Stimulated activated CD8-positive, alpha-beta memory T cell treated with anti-CD3 and anti-CD28 coated beads, Interleukin-4, amount 100 ng/mL, for 4 hours (primary cell): ENCODE results near the gene LRP1B.
"Not testable (repeated sequence)": the region's sequence is repeated elsewhere in the genome, so short reads cannot be mapped to it uniquely, and the experiment has no call there.

ENCODE experiments used
- DNase-seq, 2 donors: peaks; one replicate each; pipeline ENCODE4 v3.0.0-alpha.2; 2020; ENCODE audit warnings: low read depth in 2 of 2, low spot score in 1 of 2

Gene LRP1B

GRCh38 chr2:141906678-141907077 is 224.1 kb downstream of the LRP1B start:
- DNase-seq = no peak

- DNase-seq = no peak
These were observed 230.0 kb downstream of the LRP1B start for GRCh38 chr2:141900826-141901225.

GRCh38 chr2:141899740-141900139 is 231.1 kb downstream of the LRP1B start:
- no peak for DNase-seq

GRCh38 chr2:141889788-141890187 is 241.0 kb downstream of the LRP1B start:
- DNase-seq = no peak

- no peak for DNase-seq
These were observed 241.7 kb downstream of the LRP1B start for GRCh38 chr2:141888987-141889555.

GRCh38 chr2:141887363-141887762 is 243.5 kb downstream of the LRP1B start:
- DNase-seq = no peak

GRCh38 chr2:141878016-141878415 is 252.8 kb downstream of the LRP1B start:
- DNase-seq = no peak

GRCh38 chr2:141871913-141872634 is 258.7 kb downstream of the LRP1B start:
- no peak for DNase-seq

- DNase-seq = no peak
These were observed 261.2 kb downstream of the LRP1B start for GRCh38 chr2:141869572-141869971.

GRCh38 chr2:141863964-141864363 is 266.9 kb downstream of the LRP1B start:
- DNase-seq = no peak

- DNase-seq = no peak
These were observed 274.4 kb downstream of the LRP1B start for GRCh38 chr2:141856215-141856919.

GRCh38 chr2:141848191-141848590 is 282.6 kb downstream of the LRP1B start:
- no peak for DNase-seq

GRCh38 chr2:141844231-141844630 is 286.6 kb downstream of the LRP1B start:
- DNase-seq = no peak

- no peak for DNase-seq
These were observed 295.7 kb downstream of the LRP1B start for GRCh38 chr2:141835103-141835502.

GRCh38 chr2:141828761-141829160 is 302.1 kb downstream of the LRP1B start:
- no peak for DNase-seq

GRCh38 chr2:141824790-141825189 is 306.0 kb downstream of the LRP1B start:
- no peak for DNase-seq

- DNase-seq = no peak
These were observed 309.9 kb downstream of the LRP1B start for GRCh38 chr2:141820893-141821292.

- DNase-seq = not testable (repeated sequence)
These were observed 315.5 kb downstream of the LRP1B start for GRCh38 chr2:141815320-141815719.

GRCh38 chr2:141814150-141814549 is 316.7 kb downstream of the LRP1B start:
- DNase-seq = no peak

GRCh38 chr2:141810148-141810547 is 320.7 kb downstream of the LRP1B start:
- DNase-seq = no peak

GRCh38 chr2:141806090-141806489 is 324.7 kb downstream of the LRP1B start:
- DNase-seq = no peak

- DNase-seq = no peak
These were observed 325.5 kb downstream of the LRP1B start for GRCh38 chr2:141805302-141805701.
